HG03439 (cell line): ENCODE data around the gene AURKAIP1.

Experiments
- ATAC-seq: cut with Tn5 transposase; IDR thresholded peaks from one replicate; pipeline ENCODE4 v1.9.1; 2021; ENCODE audit warnings: mild to moderate bottlenecking, moderate library complexity; ENCODE audit not compliant: unreplicated experiment

The AURKAIP1 gene

DNA sequence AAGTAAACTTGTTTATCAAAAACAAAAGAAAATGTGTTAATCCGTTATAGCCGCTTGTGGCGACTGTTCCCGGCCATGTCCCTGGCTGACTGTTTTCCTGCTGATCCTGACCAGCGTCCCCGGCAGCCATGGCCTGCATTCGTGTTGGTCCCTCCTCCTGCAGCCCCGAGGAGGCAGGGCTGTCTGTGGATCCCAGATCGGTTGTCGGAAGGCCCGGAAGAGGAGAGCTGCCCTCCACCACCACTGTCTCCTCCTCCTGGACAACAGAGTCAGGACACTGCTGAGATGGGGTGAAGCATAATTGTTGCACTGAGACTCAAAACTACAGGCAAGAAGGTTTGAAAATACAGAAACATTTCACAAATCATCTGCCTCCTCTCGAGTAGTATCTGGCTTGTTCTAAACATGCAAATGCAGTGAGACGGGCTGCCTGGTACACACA lies 13.0 kb downstream of the AURKAIP1 start:
- no peak for ATAC-seq

DNA sequence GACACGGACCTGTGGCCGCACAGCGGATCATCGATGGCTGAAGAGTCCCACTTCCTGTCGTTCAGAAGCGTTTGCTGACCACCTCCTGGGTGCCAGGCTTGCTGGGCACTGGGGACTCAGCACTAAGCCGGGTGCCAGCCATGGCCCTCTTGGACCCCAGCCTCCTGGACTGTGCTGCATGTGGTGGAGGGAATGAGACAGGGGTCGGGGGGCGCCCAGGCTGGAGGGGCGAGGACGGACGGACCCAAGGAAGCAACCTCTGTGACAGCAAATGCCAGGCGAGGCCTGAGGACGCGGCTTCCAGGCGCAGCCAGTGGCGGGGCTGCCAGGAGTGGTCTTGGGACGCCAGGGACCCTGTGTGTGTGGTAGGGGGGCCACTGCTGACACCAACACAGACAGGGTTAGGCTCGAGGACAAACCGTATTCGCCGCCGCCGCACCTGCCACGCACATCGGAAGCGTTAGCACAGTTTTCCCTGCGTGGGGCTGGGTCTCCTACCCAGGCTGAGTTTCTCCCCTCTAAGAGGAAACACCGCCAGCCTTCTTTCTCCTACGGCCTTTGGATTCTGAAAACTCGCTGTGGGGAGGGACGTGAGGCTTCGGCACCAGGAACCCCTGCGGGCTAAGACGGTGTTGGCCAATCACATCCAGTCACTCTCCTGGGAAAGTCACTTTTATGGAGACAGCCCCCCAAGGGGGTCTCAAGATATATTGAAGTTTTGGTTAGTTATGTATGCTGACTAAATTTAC lies 13.6 kb downstream of the AURKAIP1 start:
- ATAC-seq: no peak

DNA sequence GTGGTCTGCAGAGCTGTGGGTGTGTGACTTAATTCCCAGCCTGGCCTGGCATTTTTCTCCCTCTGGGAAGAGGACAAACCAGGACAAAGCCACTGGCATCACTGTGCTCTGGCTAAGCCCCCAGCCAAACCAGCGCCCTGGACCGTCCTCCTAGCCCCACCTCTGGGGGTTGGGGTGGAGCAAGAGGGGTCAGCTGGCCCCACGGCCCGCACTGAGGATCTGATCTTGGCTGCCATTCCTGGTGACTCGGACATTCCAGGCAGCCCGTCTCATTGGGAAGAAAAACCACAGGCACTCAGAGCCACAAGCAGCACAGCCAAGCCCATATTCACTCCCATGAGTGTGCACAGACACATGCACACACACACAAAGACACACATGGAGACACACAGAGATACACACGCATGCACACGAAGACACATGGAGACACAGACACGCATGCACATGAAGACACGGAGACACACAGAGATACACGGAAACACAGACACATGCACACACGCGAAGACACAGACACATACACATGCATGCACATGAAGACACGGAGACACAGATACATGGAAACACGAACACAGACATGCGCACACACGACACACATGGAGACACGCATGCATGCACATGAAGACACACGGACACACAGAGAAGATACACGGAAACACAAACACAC lies 14.4 kb downstream of the AURKAIP1 start:
- ATAC-seq: no peak

DNA sequence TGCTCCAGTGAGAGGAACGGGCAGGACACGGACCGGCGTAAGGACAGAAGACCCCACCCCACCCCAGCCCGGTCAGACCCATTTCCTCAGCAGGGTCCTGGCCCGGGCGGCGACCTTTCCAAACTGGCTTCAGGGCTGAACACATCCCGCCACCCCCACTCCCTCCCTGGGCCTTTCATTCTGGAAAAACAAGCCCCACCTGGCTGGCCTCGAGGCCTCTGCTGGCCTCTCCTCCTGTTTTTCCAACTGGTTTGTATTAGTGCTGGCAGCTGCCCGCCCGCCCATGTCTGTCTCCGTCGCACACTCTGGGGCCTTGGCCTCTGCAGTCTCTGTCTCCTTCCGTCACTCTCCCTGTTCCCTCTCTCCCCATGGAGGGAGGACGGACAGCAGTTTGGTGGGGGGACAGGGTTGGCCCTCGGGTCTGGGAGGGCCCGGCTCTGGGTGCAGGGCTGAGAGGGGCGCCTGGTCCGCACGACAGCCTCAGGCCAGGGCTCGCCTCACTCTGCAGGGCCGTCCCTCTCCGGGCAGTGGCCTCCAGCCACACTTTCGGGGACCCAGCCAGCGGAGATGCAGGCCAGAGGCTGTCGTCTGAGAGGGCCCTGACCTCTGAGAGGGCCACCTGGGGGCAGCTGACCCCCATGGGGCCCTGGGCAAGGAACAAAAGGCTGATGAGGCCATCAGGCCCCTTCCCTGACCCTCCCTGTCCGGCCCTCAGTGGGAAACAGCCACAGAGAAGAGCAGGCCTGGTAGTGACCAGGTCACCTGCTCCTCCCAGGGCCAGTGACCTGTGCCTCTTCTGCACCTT lies 15.1 kb downstream of the AURKAIP1 start:
- ATAC-seq: no peak

DNA sequence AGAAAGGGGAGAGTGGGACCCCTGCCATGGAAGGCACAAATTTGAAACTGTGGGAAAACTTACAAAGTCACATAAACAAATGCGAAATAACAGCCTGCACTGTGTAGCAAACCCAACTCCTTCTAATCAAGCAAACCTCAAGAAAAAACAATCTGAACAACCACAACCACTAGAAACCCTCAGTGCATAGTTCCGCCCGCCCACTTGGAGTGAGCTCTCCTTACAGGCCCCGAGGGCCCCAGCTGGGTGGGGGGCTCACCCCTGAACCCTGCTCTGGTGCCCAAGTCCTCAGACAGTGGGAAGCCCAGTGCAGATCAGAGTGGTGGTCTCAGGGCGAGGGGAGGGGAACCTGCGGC lies 15.7 kb downstream of the AURKAIP1 start:
- ATAC-seq: no peak

DNA sequence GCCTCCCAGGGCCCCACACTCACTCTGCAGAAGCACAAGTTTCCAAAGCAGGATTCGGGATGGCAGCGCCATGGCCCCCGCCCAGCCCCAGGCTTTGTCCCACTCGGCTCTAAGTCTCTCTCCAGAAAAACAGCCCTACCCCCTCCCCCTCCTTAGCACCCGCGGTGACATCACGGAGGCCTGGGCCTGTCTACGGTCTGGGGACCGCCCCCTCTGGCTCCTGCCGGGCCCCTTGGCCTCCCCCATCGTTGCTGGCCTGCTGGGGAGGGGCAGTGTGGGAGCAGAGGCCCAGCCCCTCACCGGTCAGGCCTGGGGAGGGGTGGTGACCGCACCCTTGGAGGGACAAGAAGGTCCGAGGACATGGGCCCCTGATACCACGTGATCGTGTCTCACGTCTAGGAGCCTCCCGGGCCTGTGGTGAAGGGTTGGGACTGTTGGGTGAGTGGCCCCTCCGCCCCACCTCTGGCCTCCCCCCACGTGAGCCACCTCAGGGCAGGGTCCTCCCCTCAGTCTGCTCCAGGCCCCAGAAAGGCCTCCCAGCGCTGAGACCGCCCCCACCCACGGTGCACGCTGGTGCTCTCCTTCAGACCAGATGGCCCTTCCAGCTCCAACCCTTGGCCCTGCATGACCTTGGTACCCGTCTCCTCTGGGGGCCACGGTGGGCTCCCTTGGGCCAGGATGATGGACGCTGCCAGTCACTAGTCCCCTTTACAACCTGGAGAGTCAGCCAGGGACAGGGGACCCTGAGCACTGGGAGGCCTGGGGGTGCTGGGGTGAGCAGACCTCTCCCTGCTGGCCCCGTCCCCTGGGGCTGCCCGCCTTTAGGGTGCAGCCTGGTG lies 16.4 kb downstream of the AURKAIP1 start, which contains the start of gene MXRA8:
Gene MXRA8, minus strand, starts transcription at position 123 of the 839 bp plus-strand sequence. Its CDS starts 51 bp downstream, at position 72.
- ATAC-seq: no peak

DNA sequence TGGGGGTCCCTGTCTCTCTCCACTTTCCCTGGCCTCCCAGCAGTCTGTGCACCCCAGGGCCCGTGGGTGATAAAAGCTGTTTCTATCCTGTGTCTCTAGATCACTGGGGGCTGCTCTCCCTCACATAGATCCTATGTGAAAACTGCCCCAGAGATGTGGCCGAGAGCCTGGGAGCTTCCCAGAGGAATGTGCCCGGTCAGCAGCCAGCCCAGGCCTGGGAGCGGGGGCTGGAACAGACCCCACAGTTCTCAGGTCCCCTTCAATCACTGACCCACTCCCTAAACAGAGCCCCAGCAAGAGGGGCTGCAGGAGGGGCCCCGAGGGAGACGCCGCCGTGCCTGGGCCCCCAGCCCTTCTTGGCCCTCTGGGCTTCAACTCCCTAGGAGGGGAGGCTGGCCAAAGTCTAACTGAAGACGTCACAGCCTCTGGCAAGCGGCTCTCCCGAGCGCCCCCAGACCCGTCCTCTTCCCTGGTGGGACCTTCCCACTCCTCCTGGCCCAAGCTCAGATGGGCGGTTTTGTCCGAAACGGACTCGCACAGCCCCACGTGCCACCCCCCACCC lies 17.1 kb downstream of the AURKAIP1 start:
- no peak for ATAC-seq

DNA sequence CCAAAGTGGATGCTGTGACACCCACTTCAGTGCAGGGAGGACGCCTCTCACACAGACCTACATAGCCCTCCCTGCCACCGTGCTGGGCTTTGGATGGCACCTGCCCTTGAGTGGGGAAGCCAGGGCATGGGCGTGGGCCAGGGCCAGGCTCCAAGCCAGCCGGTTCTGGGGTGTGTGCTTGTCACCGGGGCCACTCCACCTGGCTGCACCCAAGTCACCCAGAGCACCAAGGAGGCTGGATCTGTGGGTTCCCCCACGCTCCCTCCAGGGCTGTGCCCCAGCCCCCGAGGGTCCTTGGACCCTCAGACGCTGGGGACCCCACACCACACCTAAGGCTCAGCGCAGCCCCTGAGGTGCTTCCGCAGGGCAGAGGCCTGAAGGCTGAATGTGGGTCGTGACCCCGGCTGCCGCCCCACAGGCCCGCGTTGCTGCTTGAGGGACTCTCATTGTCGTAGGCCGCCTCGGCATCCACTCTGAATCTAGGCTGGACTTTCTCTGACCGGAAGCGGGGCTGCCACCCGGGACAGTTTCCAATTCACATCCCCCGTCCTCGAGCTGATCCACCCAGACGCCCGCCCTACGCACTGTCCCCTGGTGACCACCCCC lies 18.1 kb downstream of the AURKAIP1 start:
- ATAC-seq: no peak

DNA sequence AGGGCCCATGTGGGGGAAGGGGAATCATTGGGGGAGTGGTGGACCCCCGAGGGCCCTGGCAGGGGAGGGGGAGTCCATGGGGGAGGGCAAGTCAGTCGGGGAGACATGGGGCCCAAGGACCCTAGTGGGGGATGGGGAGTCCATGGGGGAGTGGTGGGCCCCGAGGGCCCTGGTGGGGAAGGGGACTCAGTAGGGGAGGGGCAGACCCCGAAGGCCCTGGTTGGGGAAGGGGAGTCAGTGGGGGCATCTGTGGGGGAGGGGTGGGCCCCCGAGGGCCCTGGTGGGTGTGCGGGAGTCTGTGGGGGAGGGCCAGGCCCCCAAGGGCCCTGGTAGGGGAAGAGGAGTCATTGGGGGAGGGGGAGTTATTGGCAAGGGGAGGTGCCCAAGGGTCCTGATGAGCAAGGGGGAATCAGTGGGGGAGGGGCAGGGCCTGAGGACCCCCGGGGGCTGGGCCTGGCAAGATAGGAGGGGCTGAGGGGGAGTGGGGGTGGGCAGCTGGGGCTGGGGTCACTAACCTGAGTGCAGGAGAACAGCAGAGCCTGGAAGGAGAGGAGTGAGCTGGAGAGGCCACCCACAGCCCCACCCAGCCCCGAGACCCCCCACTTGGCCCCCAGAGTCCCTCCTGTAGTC lies 18.7 kb downstream of the AURKAIP1 start:
- ATAC-seq: no peak

DNA sequence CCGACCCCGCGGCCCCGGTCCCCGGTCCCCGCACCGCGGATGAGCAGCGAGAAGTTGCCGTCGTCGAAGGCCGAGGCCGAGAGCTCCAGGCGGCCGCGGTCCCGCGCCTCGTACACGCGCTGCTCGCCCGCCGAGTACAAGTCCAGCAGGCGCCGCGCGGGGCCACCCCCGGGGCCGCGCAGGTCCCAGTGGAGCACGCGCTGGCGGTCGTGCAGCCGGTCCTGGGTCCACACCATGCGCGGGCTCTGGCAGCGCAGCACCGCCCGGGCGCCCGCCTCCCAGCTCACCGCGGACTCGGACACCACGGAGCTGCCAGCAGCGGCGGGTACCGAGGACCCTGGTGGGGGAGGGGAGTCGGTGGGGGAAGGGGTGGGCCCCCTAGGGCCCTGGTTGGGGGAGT lies 19.6 kb downstream of the AURKAIP1 start:
- no peak for ATAC-seq

DNA sequence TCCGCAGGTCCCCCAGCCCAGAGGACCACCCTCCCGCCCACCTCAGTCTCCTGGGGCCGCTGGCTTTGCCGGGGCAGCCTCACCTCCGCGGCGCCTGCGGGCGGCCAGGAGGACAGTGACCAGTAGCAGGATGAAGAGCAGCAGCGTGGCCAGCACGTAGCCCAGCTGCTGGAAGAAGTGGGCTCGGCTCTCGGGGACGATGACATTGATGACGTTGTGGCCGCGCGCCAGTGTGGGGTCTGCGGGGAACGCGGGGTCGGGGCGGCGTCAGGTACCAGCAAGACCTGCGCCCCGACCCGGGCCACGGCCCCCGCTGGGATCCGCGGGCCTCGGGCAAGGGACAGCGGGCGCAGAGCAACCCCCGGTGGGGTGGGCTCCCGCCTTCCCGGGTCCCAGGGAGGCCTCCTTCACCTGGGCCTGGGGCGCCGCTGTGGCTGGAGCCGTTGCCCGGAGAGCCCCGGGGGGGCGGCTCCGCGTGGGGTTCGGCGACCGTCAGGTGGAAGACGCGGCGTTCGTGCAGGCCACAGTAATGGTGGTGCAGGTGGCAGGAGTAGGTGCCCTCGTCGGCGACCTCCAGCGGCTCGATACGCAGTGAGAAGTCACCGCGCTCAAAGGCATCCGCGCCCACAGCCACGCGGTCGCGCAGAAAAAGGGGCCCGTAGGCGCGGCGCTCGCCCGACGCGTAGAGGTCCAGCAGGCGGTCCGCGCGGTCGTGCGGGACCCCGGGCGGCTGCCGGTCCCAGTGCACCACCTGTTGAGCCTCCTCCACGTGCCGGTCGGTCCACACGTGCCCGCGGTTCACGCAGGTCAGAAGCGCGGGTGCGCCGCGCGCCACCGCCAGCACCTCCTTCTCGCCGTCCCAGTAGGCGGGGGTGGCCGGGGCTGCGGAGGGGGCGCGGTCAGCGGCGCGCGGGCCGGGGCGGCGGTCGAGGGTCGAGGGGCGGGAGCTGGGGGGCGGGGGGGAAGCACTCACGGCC lies 20.4 kb downstream of the AURKAIP1 start:
- ATAC-seq: no peak

DNA sequence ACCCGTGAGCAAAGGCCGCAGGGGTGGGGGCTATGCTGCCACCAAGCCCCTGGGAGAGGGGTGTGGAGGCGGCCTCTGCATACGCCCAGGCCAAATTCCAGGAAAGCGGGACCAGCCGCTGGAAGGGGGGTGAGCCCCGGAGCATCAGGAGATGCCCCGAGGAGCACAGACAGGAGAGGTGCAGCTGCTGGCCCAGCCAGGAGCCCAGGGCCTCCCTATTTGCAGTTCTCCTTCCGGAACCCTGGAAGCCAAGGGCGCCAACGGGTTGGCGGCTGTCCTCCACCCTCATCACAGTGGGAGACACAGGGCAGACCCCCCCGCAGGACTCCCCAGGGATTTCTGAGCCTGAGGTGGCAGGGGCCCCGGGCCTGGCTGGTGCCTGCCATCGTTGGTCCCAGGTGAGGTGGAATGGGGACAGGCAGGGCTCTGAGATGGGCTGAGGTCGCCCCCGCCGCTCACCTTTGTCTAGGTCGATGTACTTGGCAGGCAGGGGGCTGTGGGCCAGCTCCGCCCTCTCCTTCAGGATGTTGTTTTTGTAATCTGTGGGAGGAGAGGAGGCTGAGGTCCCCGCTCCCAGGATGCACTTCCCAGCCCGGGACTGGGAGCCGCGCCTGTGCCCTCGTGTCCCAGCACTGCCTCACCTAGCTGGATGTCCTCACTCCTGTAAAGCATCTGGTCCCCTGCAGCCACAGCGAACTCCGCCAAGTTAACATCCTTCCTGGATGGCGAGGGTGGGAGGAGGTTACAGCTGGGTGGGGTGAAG lies 21.4 kb downstream of the AURKAIP1 start:
- no peak for ATAC-seq

DNA sequence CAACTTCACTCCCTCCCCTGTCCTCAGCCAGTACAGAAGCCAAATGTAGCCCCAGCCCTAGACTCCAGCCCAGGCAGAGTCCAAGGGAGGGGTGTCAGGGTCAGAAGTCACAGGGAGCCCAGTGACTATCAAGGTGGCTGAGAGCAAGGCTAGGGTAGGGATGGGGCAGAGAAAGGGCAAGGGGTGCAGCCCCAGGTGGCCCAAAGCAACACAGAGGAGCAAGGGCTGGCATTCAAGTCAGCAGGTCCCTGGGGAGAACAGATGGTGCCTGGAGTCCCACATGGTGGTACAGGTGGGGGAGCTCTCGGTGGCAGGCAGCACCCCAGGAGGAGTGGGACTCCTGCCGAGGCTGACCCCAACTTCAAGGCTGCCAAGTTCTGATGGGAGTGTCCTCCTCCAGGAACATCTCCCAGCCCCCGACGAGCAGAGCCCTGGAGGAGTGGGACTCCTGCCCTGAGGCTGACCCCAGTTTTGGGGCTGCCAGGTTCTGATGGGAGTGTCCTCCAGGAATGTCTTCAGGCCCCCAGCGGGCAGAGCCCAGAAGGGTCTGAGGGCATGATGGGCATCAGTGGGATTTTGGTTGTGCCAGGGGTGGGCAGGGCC lies 22.1 kb downstream of the AURKAIP1 start:
- ATAC-seq: no peak

DNA sequence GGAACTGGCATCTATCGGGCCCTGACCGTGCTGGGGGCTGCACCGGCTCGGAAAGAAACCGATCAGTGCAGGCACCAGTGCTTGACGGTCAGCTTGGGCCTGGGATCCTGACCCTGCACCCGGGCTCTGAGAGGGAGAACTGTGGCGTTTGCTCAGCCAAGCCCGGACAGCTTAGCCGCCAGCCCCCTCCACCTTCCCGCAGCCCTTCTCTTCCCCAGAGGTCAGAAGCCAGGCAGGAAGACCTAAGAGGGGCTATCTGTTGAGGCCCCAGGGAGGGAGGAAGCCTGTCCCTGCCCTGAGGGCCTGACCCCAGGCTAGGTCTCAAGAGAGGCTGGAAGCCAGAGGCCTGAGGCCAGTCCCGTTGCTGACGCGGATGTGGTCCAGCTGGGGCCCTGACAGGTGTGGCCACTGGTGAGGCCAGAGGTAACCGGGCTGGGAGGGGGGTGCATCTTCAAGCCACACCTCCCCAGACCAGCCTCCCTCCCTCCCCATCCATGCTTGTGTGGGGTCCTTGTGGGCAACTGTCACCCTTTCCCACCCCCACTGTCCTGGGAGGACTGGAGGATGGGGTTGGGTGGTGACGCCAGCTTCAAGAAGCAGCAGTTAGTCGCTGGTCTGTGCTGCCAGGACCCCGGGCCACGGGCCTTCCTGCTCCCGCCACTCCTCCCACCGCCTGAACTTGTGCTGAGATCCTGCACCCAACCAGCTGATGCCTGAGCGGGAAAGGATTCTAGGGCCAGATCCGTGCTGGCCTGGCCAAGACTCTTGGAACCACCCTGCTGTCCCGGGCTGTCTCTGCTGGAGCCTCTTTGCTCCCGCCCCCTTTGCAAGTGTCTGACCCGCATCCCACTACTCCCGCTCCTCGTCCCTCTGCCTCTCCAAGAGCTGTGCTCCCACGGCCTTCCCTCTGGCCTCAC lies 23.2 kb downstream of the AURKAIP1 start:
- ATAC-seq: no peak

DNA sequence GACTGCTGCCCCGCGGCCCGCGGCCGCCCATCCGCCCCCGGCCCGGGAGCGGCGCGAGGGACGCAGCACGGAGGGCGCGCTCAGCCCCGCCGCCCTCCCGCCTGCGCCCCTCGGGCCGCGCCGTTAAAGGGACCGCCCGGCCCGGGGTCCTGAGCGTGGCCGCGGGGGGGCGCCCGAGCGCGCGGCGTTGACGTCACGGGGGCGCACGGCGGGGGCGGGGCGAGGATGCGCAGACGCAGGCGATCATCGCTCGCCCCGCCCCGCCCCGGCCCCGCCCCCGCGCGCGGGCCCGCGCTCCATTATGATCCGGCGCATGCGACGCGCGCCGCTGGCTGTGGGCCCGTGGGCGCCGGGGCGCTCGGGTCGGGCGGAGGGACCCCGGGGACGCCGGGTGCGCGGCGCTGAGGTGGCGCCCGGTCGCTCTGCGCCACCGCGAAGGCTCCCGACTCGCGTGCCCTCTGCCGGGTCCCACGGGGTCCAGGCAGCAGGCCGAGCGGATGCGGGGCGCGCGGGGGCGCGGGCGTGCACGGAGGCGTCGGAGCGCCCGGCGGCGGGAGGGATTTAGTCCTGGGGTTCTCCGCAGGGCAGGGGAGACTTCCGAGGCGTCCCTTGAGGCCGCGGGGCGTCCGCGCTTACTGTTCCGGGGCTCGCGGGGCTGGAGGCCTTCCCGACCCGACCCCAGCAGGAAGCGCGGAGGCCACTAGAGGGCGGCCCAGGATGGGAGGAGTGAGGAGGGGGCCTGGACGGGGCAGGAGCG lies 25.6 kb downstream of the AURKAIP1 start, which contains the start of gene DVL1:
Gene DVL1, minus strand, starts transcription at position 163 of the 757 bp plus-strand sequence. CDS start 353 bp downstream, outside the sequence.
- ATAC-seq: peak; percentile 53
